CD4-positive, alpha-beta T cell treated with Interleukin-15 for 1 hour (primary cell): ENCODE measurements around the gene MYT1.
"Not testable (repeated sequence)": the region's sequence is repeated elsewhere in the genome, so short reads cannot be mapped to it uniquely, and the experiment has no call there.

Experiments
- DNase-seq: peaks from one replicate; pipeline ENCODE4 v3.0.0-alpha.2; 2020

The MYT1 gene

DNA sequence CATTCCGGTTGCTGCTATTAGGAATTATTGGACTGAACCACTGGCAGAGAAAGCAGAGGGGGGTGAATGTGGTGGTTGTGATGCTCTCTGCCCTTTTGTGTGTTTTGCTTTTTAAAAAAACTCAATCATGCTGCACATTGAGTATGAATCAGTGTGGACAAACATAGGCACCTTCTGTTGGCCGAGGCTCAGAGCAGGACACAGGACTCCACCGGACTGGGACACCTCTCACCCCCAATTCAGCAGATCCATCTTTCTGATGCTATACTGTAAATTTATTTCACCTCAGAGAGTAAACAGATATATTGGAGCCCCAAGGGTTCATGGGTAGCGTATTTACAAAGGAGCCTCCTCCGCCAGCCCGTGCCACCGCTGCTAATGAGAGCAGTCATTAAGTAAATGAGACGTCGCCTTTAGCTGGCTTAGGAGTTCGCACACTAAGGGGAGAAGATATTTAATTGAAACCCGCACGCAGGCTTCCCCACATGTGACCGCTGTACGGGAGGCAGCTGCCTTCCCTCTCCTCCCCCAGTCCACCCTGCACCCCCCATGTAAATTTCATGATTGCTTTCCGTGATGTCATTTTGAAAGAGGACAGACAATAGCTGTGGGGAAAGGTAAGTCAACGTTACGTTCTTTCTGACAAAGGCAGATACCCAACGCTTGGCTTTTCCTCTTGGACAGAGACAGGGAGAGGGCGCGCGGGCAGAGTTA lies at the start of gene MYT1:
MYT1 (plus strand) TSS at position 330 of the 714 bp plus-strand sequence. CDS start 34,410 bp downstream, outside the sequence.
- no peak for DNase-seq

DNA sequence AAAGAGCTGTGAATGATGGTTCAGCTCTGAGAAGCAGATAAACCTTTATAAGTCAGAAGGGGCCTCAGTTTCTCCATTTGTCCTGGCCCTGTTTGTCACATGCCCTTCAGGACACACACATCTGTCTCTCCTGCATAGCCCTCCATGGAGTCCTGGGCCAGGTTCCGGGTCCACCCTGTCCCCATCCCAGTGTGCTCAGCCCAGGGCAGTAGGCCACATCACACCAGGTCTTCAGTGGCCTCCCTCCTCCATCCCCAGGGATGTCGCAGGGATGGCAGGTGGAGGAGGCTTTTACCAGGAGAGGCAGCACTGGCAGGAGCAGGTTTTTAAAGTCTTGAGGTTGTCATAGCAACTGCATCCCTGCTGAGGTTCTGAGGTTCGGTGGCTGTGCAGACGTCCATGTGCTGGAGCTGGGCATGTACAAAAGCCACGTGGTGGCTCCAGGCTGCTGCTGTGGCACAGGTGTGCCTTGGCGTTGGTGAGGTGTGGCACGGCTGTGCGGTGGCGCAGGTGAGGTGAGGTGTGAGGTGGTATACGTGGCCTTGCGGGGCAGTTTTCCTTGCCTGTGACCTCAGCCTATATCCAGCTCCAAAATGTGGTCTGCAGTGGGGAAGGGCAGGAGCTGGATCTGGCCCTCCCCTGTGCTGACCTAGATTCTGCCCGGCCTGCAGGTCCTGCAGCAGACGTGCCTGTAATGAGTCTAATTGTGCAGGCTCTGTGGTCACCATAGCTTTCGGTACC lies 48.9 kb upstream of the MYT1 start:
- DNase-seq: no peak

DNA sequence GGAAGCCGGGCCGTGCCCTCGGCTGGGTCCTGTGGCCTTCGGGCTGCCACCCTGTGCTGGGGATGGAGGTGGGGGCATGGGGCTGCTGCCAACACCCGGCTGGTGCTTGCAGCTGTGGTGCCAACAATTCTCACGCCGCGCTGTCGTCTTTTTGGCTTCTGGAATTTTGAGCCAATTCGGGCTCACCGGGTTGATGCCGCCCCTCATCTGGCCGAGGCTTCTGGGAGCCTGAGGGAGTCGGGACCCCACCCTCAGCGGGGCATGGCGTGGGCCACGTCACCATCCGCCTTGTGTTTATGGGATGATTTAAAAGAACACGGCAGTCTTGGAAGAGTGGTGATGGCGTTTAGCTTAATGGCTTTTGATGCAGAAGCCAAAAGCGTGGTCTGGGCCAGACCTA lies 48.2 kb upstream of the MYT1 start:
- DNase-seq: no peak

DNA sequence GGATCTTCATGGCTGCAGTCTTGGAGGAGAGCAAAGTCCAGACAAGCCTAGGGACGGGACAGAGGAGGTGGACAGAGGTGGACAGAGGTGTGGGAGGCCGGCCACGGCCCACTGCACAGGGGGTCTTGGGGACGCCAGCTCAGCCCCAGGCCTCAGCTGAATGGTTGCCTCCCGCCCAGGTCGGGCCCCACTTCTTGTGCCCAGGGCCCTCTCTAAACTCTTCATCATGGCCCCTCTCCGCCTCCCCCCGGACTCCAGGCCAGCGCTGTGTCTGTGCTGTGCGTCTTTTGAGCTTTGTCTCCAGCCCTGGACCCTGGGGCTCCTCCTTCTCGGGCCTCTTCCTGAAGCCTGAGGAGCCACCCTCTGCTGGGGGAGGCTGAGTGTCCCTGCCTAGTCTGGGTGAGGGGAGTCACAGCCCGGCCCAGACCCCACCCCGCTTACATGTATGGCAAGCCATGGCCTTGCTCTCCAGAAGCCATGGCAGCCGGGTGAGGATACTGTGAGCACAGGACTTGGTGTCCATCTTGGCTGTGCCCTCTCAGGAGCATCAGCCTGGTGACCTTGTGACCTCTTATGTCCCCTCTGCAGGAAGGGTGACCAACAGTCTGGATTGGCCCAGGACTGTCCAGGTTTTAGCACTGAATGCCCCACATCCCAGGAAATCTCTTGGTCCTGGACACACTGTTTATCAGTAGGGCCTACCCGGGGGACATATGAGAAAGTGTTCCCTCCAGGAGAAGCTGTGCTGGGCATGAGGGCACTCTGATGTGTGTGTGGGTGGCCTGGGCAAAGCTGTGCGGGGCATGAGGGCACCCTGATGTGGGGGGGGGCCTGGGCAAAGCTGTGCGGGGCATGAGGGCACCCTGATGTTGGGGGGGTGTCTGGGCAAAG lies 47.5 kb upstream of the MYT1 start:
- DNase-seq: no peak

DNA sequence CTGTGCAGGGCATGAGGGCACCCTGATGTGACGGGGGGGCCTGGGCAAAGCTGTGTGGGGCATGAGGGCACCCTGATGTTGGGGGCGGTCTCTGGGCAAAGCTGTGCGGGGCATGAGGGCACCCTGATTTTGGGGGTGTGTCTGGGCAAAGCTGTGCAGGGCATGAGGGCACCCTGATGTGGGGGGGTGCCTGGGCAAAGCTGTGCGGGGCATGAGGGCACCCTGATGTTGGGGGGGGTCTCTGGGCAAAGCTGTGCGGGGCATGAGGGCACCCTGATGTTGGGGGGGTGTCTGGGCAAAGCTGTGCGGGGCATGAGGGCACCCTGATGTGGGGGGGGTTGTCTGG lies 46.8 kb upstream of the MYT1 start:
- DNase-seq: not testable (repeated sequence)

DNA sequence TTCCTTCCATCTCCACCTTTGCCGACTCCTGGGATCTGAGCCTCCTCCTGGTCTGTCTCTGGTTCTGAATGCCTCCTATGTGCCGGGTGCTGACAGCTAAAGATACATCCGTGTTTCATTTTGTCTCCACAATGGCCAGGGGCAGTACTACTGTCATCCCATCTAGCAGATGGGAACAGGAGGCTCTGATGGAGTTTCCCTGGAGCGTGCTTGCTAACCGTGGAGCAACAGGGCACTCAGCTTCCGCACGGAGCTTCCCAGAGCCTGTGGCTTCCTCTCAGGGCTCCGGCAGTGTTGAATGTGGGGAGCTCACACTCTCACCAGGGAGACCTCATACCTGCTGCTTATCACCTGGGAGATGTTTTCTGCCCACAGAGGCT lies 45.0 kb upstream of the MYT1 start:
- no peak for DNase-seq

DNA sequence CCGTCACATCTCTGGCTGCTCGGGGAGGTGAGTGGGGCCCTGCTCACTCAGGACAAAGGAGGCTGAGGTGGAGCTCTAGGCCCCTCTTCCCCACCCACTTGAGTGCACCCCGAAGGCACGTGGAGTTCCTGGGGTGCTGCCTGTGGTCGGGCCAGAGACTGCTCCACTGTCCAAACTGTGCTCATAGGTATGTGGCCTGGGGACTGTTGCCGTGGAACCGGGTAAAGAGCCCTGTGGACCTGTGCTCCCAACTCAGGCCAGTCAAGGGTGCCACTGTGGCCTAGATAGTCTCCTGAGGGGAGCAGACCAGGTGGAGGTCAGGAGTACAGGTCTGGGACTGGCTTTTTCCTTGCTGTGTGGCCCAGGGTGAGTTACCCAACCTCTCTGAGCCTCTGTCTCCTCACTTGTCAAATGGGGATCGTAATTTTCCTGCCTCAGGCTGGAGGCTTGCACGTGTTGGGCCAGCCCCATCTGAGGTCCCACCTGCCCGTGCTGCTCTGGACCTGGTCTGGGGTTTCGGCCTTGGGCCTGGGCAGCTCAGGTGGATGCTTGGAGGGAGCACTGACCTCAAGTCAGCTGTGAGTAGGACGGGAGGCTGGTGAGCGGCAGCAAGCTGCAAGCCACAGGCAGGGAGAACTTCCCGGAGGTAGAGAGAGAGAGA lies 44.4 kb upstream of the MYT1 start:
- no peak for DNase-seq

DNA sequence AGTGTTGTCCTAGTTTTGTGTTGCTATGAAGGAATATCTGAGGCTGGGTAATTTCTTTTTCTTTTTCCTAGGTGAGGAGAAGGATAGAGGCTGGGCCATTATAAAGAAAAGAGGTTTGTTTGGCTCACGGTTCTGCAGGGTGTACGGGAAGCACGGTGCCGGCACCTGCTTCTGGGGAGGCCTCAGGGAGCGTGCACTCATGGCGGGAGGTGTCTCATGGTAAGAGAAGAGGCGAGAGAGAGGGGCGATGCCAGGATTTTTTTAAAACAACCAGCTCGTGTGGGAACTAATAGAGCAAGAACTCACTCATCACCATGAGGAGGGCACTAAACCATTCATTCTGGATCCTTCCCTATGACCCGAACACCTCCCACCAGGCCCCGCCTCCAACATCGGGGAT lies 42.7 kb upstream of the MYT1 start:
- no peak for DNase-seq

DNA sequence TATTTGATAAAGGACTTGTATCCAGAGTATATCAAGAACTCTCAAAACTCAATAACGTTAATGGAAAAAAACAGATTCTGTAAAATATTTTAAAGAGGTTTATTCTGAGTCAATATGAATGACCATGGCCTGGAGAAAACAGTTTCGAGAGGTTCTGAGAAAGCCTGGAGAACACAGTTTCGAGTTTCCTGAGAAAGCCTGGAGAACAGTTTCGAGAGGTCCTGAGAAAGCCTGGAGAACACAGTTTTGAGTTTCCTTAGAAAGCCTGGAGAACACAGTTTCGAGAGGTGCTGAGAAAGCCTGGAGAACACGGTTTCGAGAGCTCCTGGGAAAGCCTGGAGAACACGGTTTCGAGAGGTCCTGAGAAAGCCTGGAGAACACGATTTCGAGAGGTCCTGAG lies 41.3 kb upstream of the MYT1 start:
- not testable (repeated sequence) for DNase-seq

DNA sequence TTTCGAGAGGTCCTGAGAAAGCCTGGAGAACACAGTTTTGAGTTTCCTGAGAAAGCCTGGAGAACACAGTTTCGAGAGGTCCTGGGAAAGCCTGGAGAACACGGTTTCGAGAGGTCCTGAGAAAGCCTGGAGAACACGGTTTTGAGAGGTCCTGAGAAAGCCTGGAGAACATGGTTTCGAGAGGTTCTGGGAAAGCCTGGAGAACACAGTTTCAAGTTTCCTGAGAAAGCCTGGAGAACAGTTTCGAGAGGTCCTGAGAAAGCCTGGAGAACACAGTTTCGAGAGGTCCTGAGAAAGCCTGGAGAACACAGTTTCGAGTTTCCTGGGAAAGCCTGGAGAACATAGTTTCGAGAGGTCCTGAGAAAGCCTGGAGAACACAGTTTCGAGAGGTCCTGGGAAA lies 40.7 kb upstream of the MYT1 start:
- DNase-seq: not testable (repeated sequence)

DNA sequence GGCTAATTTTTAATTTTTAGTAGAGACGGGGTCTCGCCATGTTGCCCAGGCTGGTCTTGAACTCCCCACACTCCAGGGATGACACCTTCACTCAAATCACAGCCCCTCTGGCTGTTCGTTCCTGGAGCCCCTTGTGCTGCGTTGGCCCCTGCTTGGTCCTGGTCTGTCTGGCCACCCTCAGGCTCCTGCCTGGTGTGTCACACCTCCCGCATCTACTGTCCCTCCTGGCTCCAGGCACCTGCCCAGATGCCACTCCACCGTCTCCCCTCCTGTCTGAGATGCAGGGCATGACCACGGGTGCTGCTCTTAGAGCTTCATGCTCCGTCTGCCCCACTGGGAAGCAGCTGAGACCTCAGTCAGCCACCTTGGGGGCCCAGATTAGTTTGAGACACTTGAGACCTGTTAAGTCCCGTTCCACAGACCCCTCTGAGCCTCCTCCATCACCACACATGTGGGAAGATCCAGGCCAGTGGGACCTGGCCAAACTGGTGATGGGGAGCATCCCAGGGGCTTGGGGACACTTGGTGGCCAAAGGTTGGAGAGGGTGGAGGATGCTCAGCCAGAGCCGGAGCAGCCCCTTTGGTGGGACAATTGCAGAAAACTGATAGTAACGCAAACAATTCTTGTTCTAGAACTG lies 35.0 kb upstream of the MYT1 start:
- no peak for DNase-seq

DNA sequence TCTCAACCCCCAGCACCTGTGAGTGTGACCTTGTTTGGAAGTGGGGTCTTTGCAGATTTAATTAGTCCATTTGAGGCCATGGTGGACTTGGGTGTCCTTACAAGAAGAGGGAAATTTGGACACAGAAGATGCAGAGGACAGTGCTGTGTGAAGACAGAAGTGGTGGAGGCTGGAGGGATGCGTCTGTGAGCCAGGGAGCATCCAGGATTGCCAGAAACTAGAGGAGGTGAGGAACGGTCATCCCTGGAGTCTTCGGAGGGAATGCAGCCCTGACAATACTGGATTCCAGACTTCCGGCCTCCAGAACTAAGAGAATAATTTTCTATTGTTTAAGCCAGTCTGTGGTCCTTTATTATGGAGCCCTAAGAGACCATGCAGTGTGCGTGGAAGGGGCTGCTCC lies 34.0 kb upstream of the MYT1 start:
- DNase-seq: no peak

DNA sequence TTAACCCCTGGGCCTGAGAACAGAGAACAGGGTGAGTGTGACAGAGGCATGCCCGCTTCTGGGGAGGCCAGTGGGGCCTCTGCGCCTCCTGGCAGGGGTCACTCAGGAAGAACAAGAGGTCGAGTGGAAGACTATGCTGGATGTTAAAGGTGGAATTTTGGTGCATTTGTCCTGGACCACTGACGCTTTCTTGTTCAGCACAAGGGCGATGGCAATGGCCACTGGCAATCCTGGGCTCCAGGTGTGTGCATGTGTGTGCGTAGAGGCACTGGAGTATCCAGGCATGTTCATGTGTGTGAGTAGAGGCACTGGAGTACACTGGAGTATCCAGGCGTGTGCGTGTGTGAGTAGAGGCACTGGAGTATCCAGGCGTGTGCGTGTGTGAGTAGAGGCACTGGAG lies 33.4 kb upstream of the MYT1 start:
- DNase-seq: no peak

DNA sequence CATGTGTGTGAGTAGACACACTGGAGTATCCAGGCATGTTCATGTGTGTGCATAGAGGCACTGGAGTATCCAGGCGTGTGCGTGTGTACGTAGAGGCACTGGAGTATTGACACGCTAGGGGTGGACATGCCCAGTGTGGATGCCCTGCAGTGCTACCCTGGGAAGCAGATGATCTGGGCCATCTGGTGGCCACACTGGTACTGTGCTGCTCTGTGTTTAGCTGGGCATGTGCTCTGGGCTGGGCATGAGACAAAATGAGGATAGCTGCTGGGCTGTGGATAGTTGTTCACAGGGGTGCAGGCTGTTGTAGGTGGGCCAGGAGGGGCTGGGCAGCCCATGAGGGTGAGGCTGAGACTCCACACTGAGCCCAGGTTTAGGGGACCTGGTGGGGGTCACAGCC lies 32.8 kb upstream of the MYT1 start:
- DNase-seq: no peak

DNA sequence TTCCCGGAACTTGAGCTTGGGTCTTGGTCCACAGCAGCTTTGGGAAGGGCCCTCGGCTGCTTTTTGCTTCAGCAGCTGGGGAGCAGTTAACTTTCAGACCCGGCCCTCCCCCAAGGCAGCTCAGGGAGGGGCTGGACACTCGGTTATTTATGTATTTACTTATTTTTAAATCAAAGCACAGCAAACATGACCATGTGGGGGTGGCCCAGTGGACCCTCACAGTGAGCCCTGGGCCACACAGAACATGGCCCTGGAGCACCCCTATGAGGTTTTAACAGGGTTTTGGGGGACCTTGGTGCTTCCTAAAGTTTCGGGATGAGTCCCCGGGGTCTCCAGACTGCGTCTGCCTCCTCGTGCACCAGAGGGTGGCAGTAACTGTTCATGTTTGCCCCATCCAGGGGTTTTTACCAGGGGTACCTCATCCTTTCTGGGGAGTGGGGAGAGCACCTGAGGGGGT lies 30.3 kb upstream of the MYT1 start:
- DNase-seq: no peak

DNA sequence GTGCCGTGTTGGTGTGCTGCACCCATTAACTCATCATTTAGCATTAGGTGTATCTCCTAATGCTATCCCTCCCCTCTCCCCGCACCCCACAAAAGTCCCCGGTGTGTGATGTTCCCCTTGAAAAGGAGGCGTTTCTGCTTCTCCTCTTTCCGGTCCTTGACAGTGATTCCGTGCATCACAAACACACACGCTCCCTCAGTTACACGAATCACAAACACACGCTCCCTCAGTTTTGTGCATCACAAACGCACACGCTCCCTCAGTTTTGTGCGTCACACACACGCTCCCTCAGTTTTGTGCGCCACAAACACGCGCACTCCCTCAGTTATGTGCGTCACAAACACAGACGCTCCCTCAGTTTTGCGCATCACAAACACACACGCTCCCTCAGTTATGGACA lies 29.5 kb upstream of the MYT1 start:
- DNase-seq: not testable (repeated sequence)

DNA sequence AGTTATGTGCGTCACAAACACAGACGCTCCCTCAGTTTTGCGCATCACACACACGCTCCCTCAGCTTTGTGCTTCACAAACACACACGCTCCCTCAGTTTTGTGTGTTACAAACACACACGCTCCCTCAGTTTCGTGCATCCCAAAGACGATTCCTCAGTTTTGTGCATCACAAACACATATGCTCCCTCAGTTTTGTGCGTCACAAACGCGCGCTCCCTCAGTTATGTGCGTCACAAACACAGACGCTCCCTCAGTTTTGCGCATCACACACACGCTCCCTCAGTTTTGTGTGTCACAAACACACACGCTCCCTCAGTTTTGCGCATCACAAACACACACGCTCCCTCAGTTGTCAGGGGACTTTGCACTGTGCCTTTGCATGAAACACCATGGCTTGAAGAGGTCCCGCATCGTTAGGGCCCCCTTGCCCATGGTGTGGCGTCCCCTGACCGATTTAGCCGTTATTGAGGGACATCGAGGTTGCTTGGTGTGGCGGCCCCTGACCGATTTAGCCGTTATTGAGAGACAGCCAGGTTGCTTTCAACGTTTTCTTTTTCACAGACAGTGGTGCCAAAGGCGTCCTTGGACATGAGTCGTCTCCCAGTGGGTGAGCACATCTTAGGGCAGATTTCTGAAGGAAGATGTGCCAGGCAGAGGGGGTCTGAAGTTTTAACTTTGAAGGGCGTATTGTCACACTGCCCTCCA lies 28.1 kb upstream of the MYT1 start:
- no peak for DNase-seq

DNA sequence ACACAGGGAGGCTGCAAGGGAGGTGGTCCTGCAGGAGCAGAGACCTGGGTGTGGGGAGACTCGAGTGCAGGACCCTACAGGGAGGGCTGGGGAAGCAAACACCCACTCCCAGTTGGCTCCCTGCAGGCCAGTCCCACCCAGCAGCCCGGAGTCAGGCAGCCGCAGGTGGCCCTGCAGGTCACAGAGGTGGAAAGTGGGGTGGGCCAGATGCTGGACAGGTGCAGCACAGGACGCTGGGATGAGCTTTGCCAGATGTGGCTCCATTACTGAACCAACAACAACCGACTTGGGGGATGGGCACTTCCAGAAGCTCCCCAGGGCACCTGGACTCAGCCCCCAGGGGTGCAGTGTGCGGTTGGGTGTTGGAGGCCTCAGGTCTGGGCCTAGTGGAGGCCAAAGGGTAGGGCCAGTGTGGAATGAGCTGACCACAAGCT lies 26.6 kb upstream of the MYT1 start:
- no peak for DNase-seq

DNA sequence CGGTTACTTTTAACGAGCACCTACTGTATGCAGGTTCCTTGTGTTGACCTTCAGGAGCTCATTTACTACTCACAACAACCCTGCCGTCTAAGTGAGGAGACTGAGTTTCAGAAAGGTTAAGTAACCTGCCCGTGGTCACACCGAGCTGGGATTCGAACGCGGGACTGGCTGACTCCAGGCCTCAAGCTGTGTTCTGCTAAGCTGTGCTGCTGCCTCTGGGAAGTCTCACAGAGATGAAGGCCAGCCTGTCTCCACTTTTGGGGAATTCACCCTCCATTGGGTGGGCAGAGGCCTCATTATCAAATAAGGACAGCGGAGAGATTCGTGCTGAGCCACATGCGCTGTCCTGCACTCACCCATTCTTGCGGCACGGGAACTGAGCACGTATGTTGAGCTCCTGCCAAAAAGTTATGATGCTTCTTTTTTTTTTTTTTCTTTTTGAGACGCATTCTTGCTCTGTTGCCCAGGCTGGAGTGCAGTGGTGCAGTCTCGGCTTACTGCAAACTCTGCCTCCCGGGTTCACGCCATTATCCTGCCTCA lies 25.9 kb upstream of the MYT1 start:
- no peak for DNase-seq

DNA sequence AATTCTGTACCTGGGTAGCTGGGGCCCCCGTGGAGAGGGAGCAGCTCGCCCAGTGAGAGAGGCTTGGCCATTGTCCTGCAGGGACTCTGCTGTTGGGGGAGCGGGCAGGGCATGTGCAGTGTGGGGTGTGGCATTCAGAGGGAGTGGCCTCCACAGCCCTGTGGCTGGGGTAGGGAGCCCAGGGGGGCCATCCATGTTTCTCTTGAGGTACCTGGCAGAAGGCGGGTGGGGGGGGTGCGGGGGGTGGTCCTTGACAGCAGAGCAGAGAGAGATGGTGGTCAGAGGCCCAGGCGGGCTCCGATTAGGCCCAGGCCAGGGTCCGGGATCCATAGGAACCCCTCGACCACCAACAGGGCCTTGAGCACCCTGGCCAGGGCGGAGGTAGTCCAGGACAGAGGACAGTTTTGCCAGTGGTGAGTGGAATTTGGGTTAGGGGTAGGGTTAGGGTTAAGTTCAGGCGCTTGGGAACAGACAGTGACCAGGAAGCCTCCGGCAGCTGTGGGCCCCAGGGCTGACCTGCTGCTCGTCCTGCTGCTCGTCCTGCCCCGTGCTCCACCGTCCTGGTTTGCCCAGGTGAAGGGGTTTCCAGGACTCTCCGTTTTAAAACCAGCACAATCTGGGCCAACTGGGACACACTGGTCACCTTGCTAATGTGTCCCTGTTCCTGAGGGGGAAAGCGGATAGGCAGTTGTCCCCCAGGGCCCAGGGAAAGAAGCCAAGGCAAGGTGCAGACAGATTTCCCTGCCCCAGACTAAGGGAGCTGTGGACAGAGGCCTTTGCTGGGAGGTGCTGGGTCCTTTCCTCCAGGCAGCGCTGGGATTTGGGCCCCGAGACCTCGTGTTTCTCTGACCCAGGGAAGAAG lies 24.8 kb upstream of the MYT1 start:
- no peak for DNase-seq
